GM12892 (cell line): ENCODE results near the gene NSMCE1.

ENCODE experiments used
- DNase-seq: peaks from one replicate; pipeline ENCODE4 v3.0.0; 2011; ENCODE audit not compliant: insufficient read length
- FAIRE-seq: peaks from 2 replicates; lab custom pipeline; 2011; peaks lifted over from hg19 to GRCh38; lab: Jason Lieb, UNC
- POLR2A ChIP-seq: IDR thresholded peaks from 2 replicates; pipeline ENCODE4 v1.6.1; 2011; ENCODE audit warnings: low read depth, low read length, control low read depth
- POLR2AphosphoS5 ChIP-seq: IDR thresholded peaks from 2 replicates; pipeline ENCODE4 v1.6.1; 2011; ENCODE audit warnings: low read depth, low read length, control low read depth
- TAF1 ChIP-seq: IDR thresholded peaks from 2 replicates; pipeline ENCODE4 v1.6.1; 2011; ENCODE audit warnings: low read depth, mild to moderate bottlenecking, control low read depth, low read length, borderline replicate concordance

The NSMCE1 gene

GRCh38 chr16:27225536-27226360, 42.8 kb downstream of the NSMCE1 start:
- FAIRE-seq (no peak), DNase-seq (no peak)
- no peak for TF ChIP-seq POLR2AphosphoS5
- TF ChIP-seq TAF1: no peak
- TF ChIP-seq POLR2A: no peak

GRCh38 chr16:27224741-27225300, 43.8 kb downstream of the NSMCE1 start:
- TF ChIP-seq POLR2A: no peak
- FAIRE-seq (no peak), DNase-seq (no peak)

- no peak for FAIRE-seq
- TF ChIP-seq TAF1 (no peak), POLR2A (no peak)
- no peak for DNase-seq
Measured at GRCh38 chr16:27224271-27224737, 44.3 kb downstream of the NSMCE1 start.

- no peak for DNase-seq
- no peak for FAIRE-seq
- no peak for TF ChIP-seq TAF1
- TF ChIP-seq POLR2AphosphoS5: no peak
- TF ChIP-seq POLR2A: no peak
Measured at GRCh38 chr16:27223701-27224100, 44.9 kb downstream of the NSMCE1 start.

GRCh38 chr16:27223226-27223610, 45.4 kb downstream of the NSMCE1 start:
- DNase-seq (no peak), FAIRE-seq (no peak)
- TF ChIP-seq TAF1: no peak
- TF ChIP-seq POLR2A: no peak
- no peak for TF ChIP-seq POLR2AphosphoS5

GRCh38 chr16:27222249-27223225, 46.0 kb downstream of the NSMCE1 start:
- DNase-seq: no peak
- FAIRE-seq: no peak

GRCh38 chr16:27221576-27222248, 46.9 kb downstream of the NSMCE1 start:
- FAIRE-seq: no peak
- TF ChIP-seq POLR2A: no peak
- no peak for TF ChIP-seq POLR2AphosphoS5
- TF ChIP-seq TAF1: no peak
- no peak for DNase-seq

More at GRCh38 chr16:27222249-27223225, 46.0 kb downstream of the NSMCE1 start:
- TF ChIP-seq POLR2AphosphoS5: no peak
- TF ChIP-seq POLR2A: no peak
- TF ChIP-seq TAF1: no peak

GRCh38 chr16:27220991-27221390, 47.6 kb downstream of the NSMCE1 start:
- FAIRE-seq (no peak), DNase-seq (no peak)
- TF ChIP-seq POLR2AphosphoS5 (no peak), POLR2A (no peak), TAF1 (no peak)

GRCh38 chr16:27220527-27220926, 48.0 kb downstream of the NSMCE1 start:
- FAIRE-seq (no peak), DNase-seq (no peak)
- TF ChIP-seq TAF1 (no peak), POLR2AphosphoS5 (no peak), POLR2A (no peak)

GRCh38 chr16:27220120-27220519, 48.5 kb downstream of the NSMCE1 start:
- DNase-seq (no peak), FAIRE-seq (no peak)

GRCh38 chr16:27219161-27219560, 49.4 kb downstream of the NSMCE1 start:
- TF ChIP-seq POLR2A (no peak), POLR2AphosphoS5 (no peak), TAF1 (no peak)
- DNase-seq: no peak
- FAIRE-seq: no peak

More at GRCh38 chr16:27220120-27220519, 48.5 kb downstream of the NSMCE1 start:
- TF ChIP-seq POLR2AphosphoS5 (no peak), TAF1 (no peak), POLR2A (no peak)

GRCh38 chr16:27218756-27219155, 49.8 kb downstream of the NSMCE1 start:
- TF ChIP-seq POLR2AphosphoS5: no peak
- no peak for TF ChIP-seq TAF1
- FAIRE-seq: no peak
- DNase-seq: no peak
